T follicular helper cell (primary cell): ENCODE data around the gene ZDHHC9.

Source experiments
- DNase-seq: peaks from one replicate; pipeline ENCODE4 v3.0.0-alpha.2; 2020; ENCODE audit warnings: low read depth

ZDHHC9 gene

DNA sequence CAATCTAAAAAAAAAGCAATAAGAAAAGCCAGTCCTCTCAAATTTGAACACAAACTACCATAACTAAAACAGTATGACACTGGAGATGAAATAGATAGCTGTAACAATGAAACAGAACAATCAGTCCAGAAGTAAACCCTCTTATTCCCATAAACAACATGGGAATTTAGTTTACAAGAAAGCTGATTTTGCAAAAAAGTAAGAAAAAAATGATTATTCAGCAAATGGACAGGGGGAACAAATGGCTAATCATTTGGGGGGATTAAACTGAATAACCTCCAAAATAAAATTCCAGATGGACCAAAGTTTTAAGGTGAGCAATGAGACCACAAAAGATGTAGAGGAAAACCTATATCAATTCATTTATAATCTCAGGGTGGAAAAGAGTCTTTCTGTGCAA lies 80.0 kb downstream of the ZDHHC9 start:
- no peak for DNase-seq

DNA sequence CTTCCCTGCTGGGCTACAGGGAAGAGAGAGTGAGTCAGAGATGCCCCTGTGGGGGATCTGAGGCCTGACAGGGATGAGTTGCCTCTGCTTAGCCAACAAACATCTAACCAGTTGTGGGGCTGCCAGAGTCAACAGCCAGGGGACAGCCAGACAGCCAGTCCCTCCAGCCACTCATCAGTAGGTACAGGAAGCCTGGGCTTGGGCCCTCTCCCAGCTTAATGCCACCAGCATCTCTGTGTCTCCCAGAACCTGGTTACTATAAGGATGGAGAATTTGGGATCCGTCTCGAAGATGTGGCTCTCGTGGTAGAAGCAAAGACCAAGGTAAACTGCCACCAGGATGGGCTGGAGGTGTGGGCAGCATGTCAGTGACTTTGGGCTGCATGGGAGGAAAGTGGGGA lies 81.2 kb downstream of the ZDHHC9 start:
- no peak for DNase-seq

DNA sequence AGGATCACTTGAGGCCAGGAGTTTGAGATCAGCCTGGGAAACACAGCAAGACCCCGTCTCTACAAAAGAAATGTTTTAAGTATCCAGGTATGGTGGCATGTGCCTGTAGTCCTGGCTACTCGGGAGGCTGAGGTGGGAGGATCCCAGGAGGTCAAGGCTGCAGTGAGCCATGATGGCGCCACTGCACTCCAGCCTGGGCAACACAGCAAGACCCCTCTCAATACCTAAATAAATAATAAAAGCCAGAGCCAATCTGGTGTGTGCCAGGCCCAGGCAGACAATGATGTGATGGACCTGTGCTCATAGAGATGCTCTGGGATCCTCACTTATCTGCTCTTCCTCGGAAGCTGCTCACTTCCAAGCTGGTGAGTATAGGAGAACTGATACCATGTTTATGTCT lies 82.1 kb downstream of the ZDHHC9 start:
- DNase-seq, result no peak

DNA sequence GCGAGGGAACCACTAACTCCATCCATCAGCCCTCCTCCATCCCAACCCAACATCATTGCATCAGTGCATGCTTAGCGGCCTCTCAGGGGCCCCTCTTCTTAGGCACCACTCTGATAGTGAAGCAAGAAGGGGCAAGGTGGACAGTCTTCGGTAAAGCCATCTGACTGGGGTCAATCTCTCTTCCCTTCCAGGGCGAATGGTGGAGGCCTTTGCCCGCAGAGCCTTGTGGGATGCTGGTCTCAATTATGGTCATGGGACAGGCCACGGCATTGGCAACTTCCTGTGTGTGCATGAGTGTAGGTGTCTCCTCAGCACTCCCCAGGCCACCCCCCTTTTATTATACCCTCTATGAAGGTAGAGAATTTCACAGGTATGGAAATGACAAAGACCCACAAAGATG lies 82.7 kb downstream of the ZDHHC9 start:
- DNase-seq, result no peak

DNA sequence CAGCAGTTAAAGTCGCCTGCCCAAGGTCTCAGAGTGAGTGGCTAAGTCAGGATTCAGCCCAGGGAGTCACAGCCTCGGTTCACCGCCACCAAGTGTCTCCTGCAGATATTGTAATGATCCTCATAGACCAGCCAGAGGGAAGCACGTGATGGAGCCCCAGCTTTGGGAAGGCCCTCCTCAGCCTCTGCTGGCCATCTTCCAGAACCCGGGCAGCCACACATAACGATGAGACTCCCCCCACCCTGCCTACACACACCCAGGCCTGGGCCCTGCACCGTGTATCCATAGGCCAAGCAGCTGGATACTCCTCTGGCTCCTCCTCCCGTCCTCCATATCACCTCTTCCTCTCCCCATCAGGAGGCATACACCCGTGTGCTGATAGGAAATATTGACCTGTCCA lies 83.5 kb downstream of the ZDHHC9 start:
- no peak for DNase-seq

DNA sequence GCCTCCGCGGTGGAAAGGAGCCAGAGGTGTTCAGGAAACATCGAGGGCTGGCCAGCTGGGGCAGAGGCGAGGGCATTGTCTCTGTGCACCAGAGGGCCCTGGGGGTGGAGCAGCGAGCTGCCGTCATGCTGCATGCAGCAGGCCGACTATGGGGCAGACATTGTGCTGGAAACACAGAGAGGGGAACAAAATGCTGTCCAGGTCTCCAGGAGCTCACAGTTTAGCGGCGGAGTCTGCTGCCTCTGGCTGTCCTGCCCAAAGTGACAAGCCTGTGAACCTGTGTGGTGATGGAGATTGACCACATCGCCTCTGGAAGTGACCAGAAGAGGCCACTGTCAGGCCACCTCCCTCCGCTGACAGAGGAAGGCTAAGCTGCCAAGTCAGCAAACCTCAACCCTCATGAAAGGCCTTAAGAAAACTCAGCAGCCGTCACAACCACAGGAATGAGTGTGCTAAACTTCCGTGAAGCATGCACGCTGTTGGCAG lies 84.1 kb downstream of the ZDHHC9 start:
- no peak for DNase-seq

DNA sequence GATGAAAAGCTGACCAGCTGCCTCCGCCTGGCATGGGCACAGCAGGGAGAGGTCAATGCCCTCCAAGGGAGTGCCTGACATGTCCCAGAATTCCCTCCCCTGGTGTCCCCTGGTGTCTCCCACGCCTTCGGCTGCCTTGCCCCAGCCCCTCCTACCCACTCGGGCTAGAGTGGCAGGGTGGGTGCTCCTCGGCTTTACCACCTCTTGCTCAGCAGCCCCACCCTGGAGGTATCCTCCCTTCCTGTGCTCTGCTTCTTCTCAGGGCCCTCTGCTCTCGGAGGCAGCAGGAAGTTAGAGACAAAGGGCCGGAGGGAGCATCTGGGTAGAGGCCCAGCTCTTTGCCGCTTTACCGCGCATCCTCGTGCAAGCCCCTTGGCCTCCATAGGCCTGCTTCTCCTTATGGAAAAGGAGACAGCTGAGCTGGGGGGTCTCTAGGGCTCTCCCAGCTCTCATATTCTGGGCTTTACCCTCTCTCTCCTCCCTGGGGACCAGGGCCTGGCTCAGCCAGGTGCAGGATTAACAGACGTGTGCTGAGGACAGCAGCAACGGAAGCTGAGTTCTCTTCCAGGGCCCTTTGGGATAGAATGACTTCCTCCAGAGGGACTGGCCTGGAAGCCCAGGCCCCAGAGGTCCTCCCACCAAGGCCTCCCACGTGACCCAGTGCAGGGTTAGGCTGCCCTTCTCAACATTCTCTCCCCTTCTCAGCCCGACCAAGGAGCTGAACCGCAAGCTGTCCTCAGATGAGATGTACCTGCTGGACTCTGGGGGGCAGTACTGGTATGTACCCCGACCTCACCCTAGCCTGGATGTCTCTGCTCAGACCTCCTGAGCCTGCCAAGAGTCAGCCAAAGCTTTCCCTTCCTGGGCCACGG lies 87.7 kb downstream of the ZDHHC9 start:
- DNase-seq, result no peak

DNA sequence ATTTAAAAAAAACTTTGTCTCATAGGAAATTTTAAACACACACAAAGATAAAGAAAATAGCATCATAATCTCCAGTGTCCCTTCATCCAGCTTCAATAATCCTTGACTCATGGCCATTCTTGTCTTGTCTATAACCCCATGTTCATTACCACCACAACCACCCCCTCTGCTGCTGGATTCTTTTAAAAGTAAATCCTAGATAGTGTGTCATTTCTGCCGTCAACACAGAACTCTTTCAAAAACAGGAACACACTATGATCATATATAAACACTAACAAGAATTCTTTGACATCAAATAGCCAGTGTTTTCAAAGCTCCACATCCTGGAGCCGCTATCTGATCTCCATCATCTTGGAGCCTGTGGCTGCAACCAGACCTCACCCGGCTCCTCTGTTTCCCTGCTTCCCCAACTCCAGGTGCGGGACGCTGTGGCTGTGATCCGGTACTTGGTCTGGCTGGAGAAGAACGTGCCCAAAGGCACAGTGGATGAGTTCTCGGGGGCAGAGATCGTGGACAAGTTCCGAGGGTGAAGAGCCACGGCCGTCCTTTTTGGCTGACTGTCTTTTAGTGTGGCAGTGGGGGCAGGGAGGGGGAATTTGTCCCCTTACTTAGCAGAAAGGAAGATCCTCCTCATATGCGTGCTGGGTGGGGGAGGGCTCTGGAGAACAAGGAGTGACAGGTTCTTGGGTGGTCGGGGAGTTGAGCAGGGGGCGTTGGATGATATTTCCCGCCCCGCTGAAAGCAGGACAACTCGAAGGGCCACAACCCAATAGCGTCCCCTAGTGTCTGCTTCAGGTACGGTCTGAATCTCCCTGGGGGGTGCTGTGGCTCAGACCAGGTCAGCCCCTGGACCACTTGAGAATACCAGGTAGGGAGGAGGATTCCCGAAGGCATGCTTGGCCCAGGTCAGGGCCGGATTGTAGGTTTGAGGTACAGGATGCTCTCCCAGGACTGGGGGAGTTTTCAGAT lies 89.3 kb downstream of the ZDHHC9 start:
- no peak for DNase-seq
